Fibroblast of lung (primary cell): ENCODE measurements around the gene KRT7. TPM values are rescaled to one million over a fixed set of nuclear protein-coding genes. Genes with fewer than 3 reads are reported as not detected.
A peak's percentile ranks its signal among the peaks of the same experiment; 100 is the strongest.

Experiments
- DNase-seq, 2 donors: peaks; one replicate each; pipeline versions ENCODE4 v3.0.0 to v3.0.0-alpha.2; 2010; ENCODE audit warnings: low read depth in 2 of 2
- H2AFZ ChIP-seq: 2 replicates; pipeline ENCODE4 v1.5.1; 2012; ENCODE audit warnings: low read length, control low read depth, inconsistent platforms
- H3K27ac ChIP-seq: 2 replicates; pipeline ENCODE4 v1.5.1; 2011; ENCODE audit warnings: low read length, control low read depth; ENCODE audit not compliant: insufficient read depth
- H3K27me3 ChIP-seq: 2 replicates; pipeline ENCODE4 v1.5.1; 2011; ENCODE audit warnings: mild to moderate bottlenecking, low read length; ENCODE audit not compliant: control insufficient read depth, insufficient read depth
- H3K36me3 ChIP-seq: 2 replicates; pipeline ENCODE4 v1.5.1; 2011; ENCODE audit warnings: low read length; ENCODE audit not compliant: control insufficient read depth, insufficient read depth
- H3K4me1 ChIP-seq: 2 replicates; pipeline ENCODE4 v1.5.1; 2011; ENCODE audit warnings: low read length; ENCODE audit not compliant: control insufficient read depth, insufficient read depth; ENCODE audit errors: extremely low read depth
- H3K4me2 ChIP-seq: 2 replicates; pipeline ENCODE4 v1.5.1; 2011; ENCODE audit warnings: low read length, control low read depth; ENCODE audit not compliant: insufficient read depth; ENCODE audit errors: extremely low read depth
- H3K4me3 ChIP-seq, 4 experiments: fragments of 200-600 bp in 1 of 4; sonication (generic) in 1 of 4; replicated peaks in 1 of 4; 2 replicates each; pipeline ENCODE4 v1.5.1; 2011 to 2016; ENCODE audit warnings: low read length in 4 of 4, low read depth in 3 of 4, mild to moderate bottlenecking in 3 of 4, control low read depth in 2 of 4, inconsistent platforms in 1 of 4, mixed read lengths in 1 of 4; ENCODE audit not compliant: insufficient read depth in 1 of 4; ENCODE audit errors: control extremely low read depth in 1 of 4
- H3K79me2 ChIP-seq: 2 replicates; pipeline ENCODE4 v1.5.1; 2012; ENCODE audit warnings: mild to moderate bottlenecking, low read length, inconsistent platforms; ENCODE audit not compliant: control insufficient read depth, insufficient read depth
- H3K9ac ChIP-seq: 2 replicates; pipeline ENCODE4 v1.5.1; 2011; ENCODE audit warnings: mild to moderate bottlenecking, low read length, control low read depth; ENCODE audit not compliant: insufficient read depth
- H3K9me3 ChIP-seq: 2 replicates; pipeline ENCODE4 v1.5.1; 2012; ENCODE audit warnings: low read depth, low read length; ENCODE audit not compliant: control insufficient read depth, insufficient read depth
- H4K20me1 ChIP-seq: 2 replicates; pipeline ENCODE4 v1.5.1; 2011; ENCODE audit warnings: low read length; ENCODE audit not compliant: control insufficient read depth, insufficient read depth; ENCODE audit errors: extremely low read depth
- CTCF ChIP-seq, 2 donors: IDR thresholded peaks in 1 of 2; conservative IDR thresholded peaks in 1 of 2; 1 replicate in 1 of 2; 2 replicates in 1 of 2; pipeline ENCODE4 v1.5.1; 2011 to 2012; ENCODE audit warnings: low read length in 2 of 2, control low read depth in 1 of 2, inconsistent platforms in 1 of 2, low read depth in 1 of 2, mild to moderate bottlenecking in 1 of 2
- EZH2 ChIP-seq: IDR thresholded peaks from 2 replicates; pipeline ENCODE4 v1.5.1; 2012; ENCODE audit warnings: low read length, control low read depth, mild to moderate bottlenecking; ENCODE audit errors: missing control alignments
- polyA plus RNA-seq, 2 donors: library from polyadenylated mRNA; depleted of rRNA in 1 of 2; stranded (reverse) in 1 of 2; unstranded in 1 of 2; fragments of >200 nt; gene quantifications; 2 replicates each; pipeline ENCODE4 v1.2.1, GENCODE V29; 2011 to 2012; ENCODE audit warnings: missing spikeins in 1 of 2
- total RNA-seq: library from RNA; depleted of rRNA; stranded (reverse); fragments of >200 nt; gene quantifications from 2 replicates; pipeline ENCODE4 v1.2.1, GENCODE V29; 2014

Gene KRT7
- total and polyA plus RNA-seq, 2 donors (not counting 1 experiment from before 2014, with no cell fraction given) = 3.5 to 8.6 TPM

GRCh38 chr12:52279422-52280318 is 46.6 kb downstream of the KRT7 start:
- Histone ChIP-seq H3K79me2 (no peaks in the 10 kb centered on the region), H3K36me3 (no peaks in the 10 kb centered on the region), H3K27ac (peak overlapping the region; percentile 98), H3K9ac (peak overlapping the region; percentile 21), H3K4me3 (no peak overlapping the region), H2AFZ (no peak overlapping the region), H3K4me2 (peak overlapping the region; percentile 60), H3K4me1 (peaks cover 25% of the 10 kb centered on the region), H3K27me3 (peaks cover 1% of the 10 kb centered on the region), H3K9me3 (no peaks in the 10 kb centered on the region), H4K20me1 (no peaks in the 10 kb centered on the region)
- DNase-seq = peak in 1 of 2 donors; percentile 73
- TF ChIP-seq CTCF (conservative IDR thresholded peaks at IDR 0.05 in 1 of 2, IDR thresholded peaks at IDR 0.05 in 1 of 2; ENCODE audit: low read depth in 1 of 2, low read length in 2 of 2) (no peak), EZH2 (no peak)

- Histone ChIP-seq H3K4me3 (no peak overlapping the region), H3K9ac (peak overlapping the region; percentile 60), H3K9me3 (no peaks in the 10 kb centered on the region), H4K20me1 (no peaks in the 10 kb centered on the region), H2AFZ (no peak overlapping the region), H3K27me3 (no peaks in the 10 kb centered on the region), H3K4me2 (peak overlapping the region; percentile 60), H3K27ac (peak overlapping the region; percentile 98), H3K4me1 (peaks cover 25% of the 10 kb centered on the region), H3K36me3 (no peaks in the 10 kb centered on the region), H3K79me2 (no peaks in the 10 kb centered on the region)
- DNase-seq = peak; percentile 95 to 98
- no peak for TF ChIP-seq CTCF (conservative IDR thresholded peaks at IDR 0.05 in 1 of 2, IDR thresholded peaks at IDR 0.05 in 1 of 2; ENCODE audit: low read depth in 1 of 2, low read length in 2 of 2)
- TF ChIP-seq EZH2 = no peak
Measured at GRCh38 chr12:52280319-52280795, 47.3 kb downstream of the KRT7 start.

GRCh38 chr12:52280796-52281560 is 47.9 kb downstream of the KRT7 start:
- Histone ChIP-seq H3K9ac (peak overlapping the region; percentile 60), H3K27ac (peak overlapping the region; percentile 98), H3K27me3 (no peaks in the 10 kb centered on the region), H3K9me3 (no peaks in the 10 kb centered on the region), H3K4me3 (no peak overlapping the region), H4K20me1 (no peaks in the 10 kb centered on the region), H3K4me1 (peaks cover 28% of the 10 kb centered on the region), H3K4me2 (peak overlapping the region; percentile 60), H3K79me2 (no peaks in the 10 kb centered on the region), H2AFZ (no peak overlapping the region), H3K36me3 (no peaks in the 10 kb centered on the region)
- DNase-seq = peak; percentile 97 to 98
- TF ChIP-seq EZH2 (no peak), CTCF (conservative IDR thresholded peaks at IDR 0.05 in 1 of 2, IDR thresholded peaks at IDR 0.05 in 1 of 2; ENCODE audit: low read depth in 1 of 2, low read length in 2 of 2) (no peak)
